ENCODE data around the gene EPG5. TPM values are rescaled to one million over a fixed set of nuclear protein-coding genes. Genes with fewer than 3 reads are reported as not detected.

EPG5 gene
- total and polyA plus RNA-seq, 3 experiments from 2014 or later: 4.0 to 18.1 (median 17.7) TPM

DNA sequence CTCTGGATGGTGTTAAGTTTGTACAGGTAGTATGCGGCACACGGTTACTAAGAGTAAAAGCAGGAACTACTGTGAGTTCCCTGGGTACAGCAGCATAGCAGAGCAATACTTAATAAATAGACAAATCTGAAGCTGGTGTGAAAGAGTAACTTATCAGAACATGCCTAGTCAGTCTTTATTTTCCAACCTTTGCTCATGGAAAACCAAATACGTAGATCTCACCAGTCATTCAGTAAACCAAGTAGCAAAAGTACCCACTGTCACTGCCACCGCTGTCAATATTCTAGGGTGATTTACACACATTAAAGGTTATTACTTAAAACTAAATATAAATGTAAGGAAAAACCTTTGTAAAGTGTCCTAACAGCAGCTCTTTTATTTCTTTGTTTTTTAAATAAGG, 106.6 kb downstream of the EPG5 start:
- Mint-ChIP-seq H3K27ac (peak overlapping the region in 1 of 8 donors; percentile 47), H3K4me3 (no peak overlapping the region), H3K4me1 (peaks cover 0 to 4% (median 0%) of the 10 kb centered on the region in 3 donors), H3K36me3 (peaks cover 15 to 92% (median 40%) of the 10 kb centered on the region in 3 donors), H3K9me3 (no peaks in the 10 kb centered on the region), H3K27me3 (no peaks in the 10 kb centered on the region)
- Histone ChIP-seq H3K27me3 (ENCODE audit: insufficient read depth, low read length, poor library complexity, severe bottlenecking) (no peaks in the 10 kb centered on the region), H3K36me3 (ENCODE audit: insufficient read depth, low read length) (peaks cover 65% of the 10 kb centered on the region), H3K4me3 (ENCODE audit: low read length) (no peak overlapping the region), H3K27ac (ENCODE audit: low read depth, low read length) (no peak overlapping the region), H3K4me1 (ENCODE audit: insufficient read depth, low read length) (no peaks in the 10 kb centered on the region), H3K9me3 (ENCODE audit: low read length) (no peaks in the 10 kb centered on the region)
- ChIA-PET POLR2A (no interaction called here), CTCF (no interaction called here)
- DNase-seq: no peak

DNA sequence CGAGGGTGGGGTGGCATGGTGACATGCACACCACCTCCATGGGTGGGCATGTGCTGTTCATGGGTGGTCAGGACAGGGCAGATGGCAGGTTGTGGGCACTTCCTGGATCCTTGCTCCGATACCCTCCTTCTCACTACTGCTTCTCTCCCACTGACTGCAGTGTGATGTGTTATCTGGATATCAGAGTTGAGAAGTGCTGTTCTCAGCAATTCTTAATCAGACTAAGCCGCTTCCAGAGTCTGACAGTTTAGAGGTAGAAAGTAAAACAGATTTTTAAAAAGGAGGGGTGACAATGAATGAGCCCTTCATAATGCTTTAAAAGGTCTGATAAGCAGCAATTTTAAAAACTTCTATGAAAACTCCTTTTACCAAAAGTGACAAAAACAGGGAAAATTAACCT, 107.8 kb downstream of the EPG5 start:
- H3K27ac Mint-ChIP-seq: peak overlapping the region in 1 of 8 donors; percentile 42
- CTCF ChIA-PET: interaction anchor here (1.3 kb wide), 1 partner anchor 19 kb away, joined by 3 read pairs; no protein-coding TSS in a partner anchor
- H3K36me3 Mint-ChIP-seq: peaks cover 9 to 91% (median 32%) of the 10 kb centered on the region in 3 donors
- peaks cover 0 to 4% (median 0%) of the 10 kb centered on the region in 3 donors for H3K4me1 Mint-ChIP-seq
- H3K27me3 ChIP-seq (ENCODE audit: insufficient read depth, low read length, poor library complexity, severe bottlenecking): no peaks in the 10 kb centered on the region
- no peak overlapping the region for H3K27ac ChIP-seq (ENCODE audit: low read depth, low read length)
- H3K27me3 Mint-ChIP-seq: no peaks in the 10 kb centered on the region
- H3K4me3 Mint-ChIP-seq: no peak overlapping the region
- H3K9me3 ChIP-seq (ENCODE audit: low read length): no peaks in the 10 kb centered on the region
- no peaks in the 10 kb centered on the region for H3K4me1 ChIP-seq (ENCODE audit: insufficient read depth, low read length)
- H3K4me3 ChIP-seq (ENCODE audit: low read length): no peak overlapping the region
- POLR2A ChIA-PET: no interaction called here
- no peaks in the 10 kb centered on the region for H3K9me3 Mint-ChIP-seq
- H3K36me3 ChIP-seq (ENCODE audit: insufficient read depth, low read length): peaks cover 60% of the 10 kb centered on the region
- no peak for DNase-seq

- H3K36me3 ChIP-seq (ENCODE audit: insufficient read depth, low read length): peaks cover 58% of the 10 kb centered on the region
- H3K9me3 ChIP-seq (ENCODE audit: low read length): no peaks in the 10 kb centered on the region
- H3K27me3 ChIP-seq (ENCODE audit: insufficient read depth, low read length, poor library complexity, severe bottlenecking): no peaks in the 10 kb centered on the region
- Mint-ChIP-seq H3K4me1 (peaks cover 0 to 4% (median 0%) of the 10 kb centered on the region in 3 donors), H3K9me3 (no peaks in the 10 kb centered on the region), H3K27ac (no peak overlapping the region), H3K27me3 (no peaks in the 10 kb centered on the region), H3K36me3 (peaks cover 3 to 94% (median 41%) of the 10 kb centered on the region in 3 donors), H3K4me3 (no peak overlapping the region)
- POLR2A ChIA-PET: no interaction called here
- CTCF ChIA-PET: interaction anchor here (1.6 kb wide), 1 partner anchor 54 kb away, joined by 3 read pairs; no protein-coding TSS in a partner anchor
- H3K4me3 ChIP-seq (ENCODE audit: low read length): no peak overlapping the region
- H3K27ac ChIP-seq (ENCODE audit: low read depth, low read length): no peak overlapping the region
- no peak for DNase-seq
- H3K4me1 ChIP-seq (ENCODE audit: insufficient read depth, low read length): no peaks in the 10 kb centered on the region
These were observed 110.6 kb downstream of the EPG5 start for GRCh38 chr18:45856531-45856930.

- H3K4me3 Mint-ChIP-seq: no peak overlapping the region
- H3K4me1 Mint-ChIP-seq: peaks cover 0 to 4% (median 2%) of the 10 kb centered on the region in 3 donors
- H3K4me1 ChIP-seq (ENCODE audit: insufficient read depth, low read length): no peaks in the 10 kb centered on the region
- H3K36me3 Mint-ChIP-seq: peaks cover 0 to 92% (median 39%) of the 10 kb centered on the region in 3 donors
- ChIA-PET POLR2A (no interaction called here), CTCF (interaction anchor here (0.9 to 1.1 kb wide), 2 partner anchors 10 to 26 kb away, joined by 3 read pairs; no protein-coding TSS in a partner anchor)
- no peaks in the 10 kb centered on the region for H3K9me3 ChIP-seq (ENCODE audit: low read length)
- no peak for DNase-seq
- no peaks in the 10 kb centered on the region for H3K27me3 Mint-ChIP-seq
- peak overlapping the region in 1 of 8 donors; percentile 50 for H3K27ac Mint-ChIP-seq
- H3K4me3 ChIP-seq (ENCODE audit: low read length): no peak overlapping the region
- H3K27ac ChIP-seq (ENCODE audit: low read depth, low read length): no peak overlapping the region
- H3K9me3 Mint-ChIP-seq: no peaks in the 10 kb centered on the region
- no peaks in the 10 kb centered on the region for H3K27me3 ChIP-seq (ENCODE audit: insufficient read depth, low read length, poor library complexity, severe bottlenecking)
- H3K36me3 ChIP-seq (ENCODE audit: insufficient read depth, low read length): peaks cover 38% of the 10 kb centered on the region
These were observed 113.0 kb downstream of the EPG5 start for GRCh38 chr18:45854036-45854586.

DNA sequence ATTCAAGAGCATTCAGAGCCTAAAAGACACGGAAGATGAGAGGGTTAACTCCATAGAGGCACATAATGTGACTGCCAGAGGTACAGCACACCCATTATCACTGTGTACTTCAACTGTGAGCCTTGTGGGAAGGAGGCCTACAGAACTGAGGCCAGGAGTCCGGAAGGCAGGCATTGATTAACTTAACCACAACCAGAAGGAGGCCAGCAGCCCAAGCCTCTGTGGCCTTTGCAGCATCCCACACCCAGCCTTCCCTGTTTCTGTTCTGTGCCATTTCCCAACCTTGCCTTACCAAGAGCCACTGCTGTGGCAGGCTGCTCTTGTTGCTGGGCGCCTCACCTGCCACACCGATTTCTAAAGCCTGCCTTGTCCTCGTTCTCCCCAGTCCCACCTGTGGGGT, 114.5 kb downstream of the EPG5 start:
- Mint-ChIP-seq H3K9me3 (no peaks in the 10 kb centered on the region), H3K36me3 (peaks cover 0 to 79% (median 33%) of the 10 kb centered on the region in 3 donors), H3K27ac (peak overlapping the region in 2 of 8 donors; percentile 19 to 53), H3K4me3 (no peak overlapping the region), H3K4me1 (peaks cover 0 to 4% (median 2%) of the 10 kb centered on the region in 3 donors), H3K27me3 (no peaks in the 10 kb centered on the region)
- ChIA-PET POLR2A (no interaction called here), CTCF (no interaction called here)
- no peaks in the 10 kb centered on the region for H3K4me1 ChIP-seq (ENCODE audit: insufficient read depth, low read length)
- no peaks in the 10 kb centered on the region for H3K27me3 ChIP-seq (ENCODE audit: insufficient read depth, low read length, poor library complexity, severe bottlenecking)
- peaks cover 25% of the 10 kb centered on the region for H3K36me3 ChIP-seq (ENCODE audit: insufficient read depth, low read length)
- H3K27ac ChIP-seq (ENCODE audit: low read depth, low read length): no peak overlapping the region
- H3K9me3 ChIP-seq (ENCODE audit: low read length): no peaks in the 10 kb centered on the region
- no peak for DNase-seq
- H3K4me3 ChIP-seq (ENCODE audit: low read length): no peak overlapping the region

DNA sequence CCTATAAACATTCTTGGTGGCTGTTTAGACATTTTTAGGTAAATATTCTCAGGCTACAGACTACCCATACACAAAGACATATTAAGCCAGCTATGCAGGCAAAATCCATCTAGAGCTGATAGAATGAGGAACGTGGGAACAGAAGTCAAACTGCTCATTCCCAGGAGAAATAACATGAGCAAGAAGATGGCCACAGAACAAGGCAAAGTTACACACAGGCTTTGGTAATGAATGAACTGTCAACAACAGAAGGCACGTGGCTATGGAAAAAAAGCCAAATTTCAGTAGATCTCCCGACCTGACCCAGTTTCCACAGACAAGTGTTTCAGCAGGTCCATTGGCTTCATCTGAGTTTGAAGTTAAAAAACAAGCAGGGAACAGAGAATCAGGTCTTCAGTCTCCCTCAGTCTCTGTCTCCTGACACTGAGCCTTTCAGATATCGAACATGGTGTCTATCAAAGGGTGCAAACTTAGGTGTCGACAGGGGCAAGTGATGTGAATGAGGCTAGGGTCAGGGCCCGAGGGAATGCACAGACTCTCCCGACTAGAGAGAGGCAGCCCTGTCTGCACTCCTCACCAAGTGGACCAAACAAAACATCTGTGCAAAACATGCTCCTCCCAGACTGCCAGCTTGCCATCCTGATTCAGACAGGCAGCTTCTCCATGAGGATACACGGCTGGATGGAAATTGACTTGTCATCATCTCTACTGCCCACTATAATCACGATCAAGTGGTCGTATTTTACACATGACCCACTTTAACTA, 115.8 kb downstream of the EPG5 start:
- Histone ChIP-seq H3K4me3 (ENCODE audit: low read length) (no peak overlapping the region), H3K27ac (ENCODE audit: low read depth, low read length) (no peak overlapping the region), H3K36me3 (ENCODE audit: insufficient read depth, low read length) (peaks cover 25% of the 10 kb centered on the region), H3K27me3 (ENCODE audit: insufficient read depth, low read length, poor library complexity, severe bottlenecking) (no peaks in the 10 kb centered on the region), H3K9me3 (ENCODE audit: low read length) (no peaks in the 10 kb centered on the region), H3K4me1 (ENCODE audit: insufficient read depth, low read length) (no peaks in the 10 kb centered on the region)
- peaks cover 0 to 4% (median 4%) of the 10 kb centered on the region in 3 donors for H3K4me1 Mint-ChIP-seq
- no peaks in the 10 kb centered on the region for H3K9me3 Mint-ChIP-seq
- H3K4me3 Mint-ChIP-seq: no peak overlapping the region
- peak overlapping the region in 4 of 8 donors; percentile 5 to 62 (median 22) for H3K27ac Mint-ChIP-seq
- peaks cover 0 to 69% (median 28%) of the 10 kb centered on the region in 3 donors for H3K36me3 Mint-ChIP-seq
- no peaks in the 10 kb centered on the region for H3K27me3 Mint-ChIP-seq
- no peak for DNase-seq
- CTCF ChIA-PET: no interaction called here
- POLR2A ChIA-PET: no interaction called here

GRCh38 chr18:45850021-45850420, 117.1 kb downstream of the EPG5 start:
- no peaks in the 10 kb centered on the region for H3K9me3 Mint-ChIP-seq
- H3K27me3 Mint-ChIP-seq: no peaks in the 10 kb centered on the region
- H3K4me3 Mint-ChIP-seq: no peak overlapping the region
- H3K4me3 ChIP-seq (ENCODE audit: low read length): no peak overlapping the region
- H3K36me3 Mint-ChIP-seq: peaks cover 0 to 55% (median 23%) of the 10 kb centered on the region in 3 donors
- H3K27ac ChIP-seq (ENCODE audit: low read depth, low read length): no peak overlapping the region
- H3K4me1 ChIP-seq (ENCODE audit: insufficient read depth, low read length): no peaks in the 10 kb centered on the region
- peak overlapping the region in 2 of 8 donors; percentile 44 to 80 for H3K27ac Mint-ChIP-seq
- peaks cover 13% of the 10 kb centered on the region for H3K36me3 ChIP-seq (ENCODE audit: insufficient read depth, low read length)
- no peak for DNase-seq
- H3K4me1 Mint-ChIP-seq: peaks cover 0 to 4% (median under 1%) of the 10 kb centered on the region in 3 donors
- ChIA-PET POLR2A (no interaction called here), CTCF (interaction anchor here (1.7 kb wide), 1 partner anchor 11 kb away, joined by 5 read pairs; no protein-coding TSS in a partner anchor)
- H3K9me3 ChIP-seq (ENCODE audit: low read length): no peaks in the 10 kb centered on the region
- H3K27me3 ChIP-seq (ENCODE audit: insufficient read depth, low read length, poor library complexity, severe bottlenecking): no peaks in the 10 kb centered on the region

DNA sequence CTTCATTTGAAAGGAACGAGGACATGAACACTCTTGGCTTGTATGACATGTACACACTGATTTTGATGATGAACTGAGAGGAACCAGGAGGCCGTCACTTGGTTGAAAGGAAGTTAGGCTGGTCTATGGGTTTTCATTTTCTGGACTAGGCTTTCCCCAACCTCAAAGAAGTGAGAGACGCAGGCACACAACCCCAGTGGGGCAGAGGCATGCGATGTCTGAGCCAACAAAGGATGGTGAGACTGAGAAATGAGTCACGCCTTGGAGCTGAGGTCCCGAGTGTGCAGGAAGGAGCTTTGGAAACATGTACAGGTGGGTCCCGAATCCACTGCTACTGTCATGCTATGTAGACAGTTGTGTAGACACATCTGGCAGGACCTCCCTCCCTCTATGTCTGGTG, 117.6 kb downstream of the EPG5 start:
- peaks cover 0 to 4% (median 3%) of the 10 kb centered on the region in 3 donors for H3K4me1 Mint-ChIP-seq
- H3K27ac Mint-ChIP-seq: peak overlapping the region in 3 of 8 donors; percentile 23 to 87 (median 80)
- H3K36me3 Mint-ChIP-seq: peaks cover 0 to 52% (median 23%) of the 10 kb centered on the region in 3 donors
- ChIA-PET POLR2A (no interaction called here), CTCF (interaction anchor here (1.7 kb wide), 1 partner anchor 10 kb away, joined by 5 read pairs; no protein-coding TSS in a partner anchor)
- H3K27ac ChIP-seq (ENCODE audit: low read depth, low read length): no peak overlapping the region
- H3K36me3 ChIP-seq (ENCODE audit: insufficient read depth, low read length): peaks cover 11% of the 10 kb centered on the region
- no peak overlapping the region for H3K4me3 ChIP-seq (ENCODE audit: low read length)
- H3K9me3 Mint-ChIP-seq: no peaks in the 10 kb centered on the region
- H3K4me3 Mint-ChIP-seq: no peak overlapping the region
- no peaks in the 10 kb centered on the region for H3K27me3 ChIP-seq (ENCODE audit: insufficient read depth, low read length, poor library complexity, severe bottlenecking)
- DNase-seq: no peak
- no peaks in the 10 kb centered on the region for H3K27me3 Mint-ChIP-seq
- no peaks in the 10 kb centered on the region for H3K4me1 ChIP-seq (ENCODE audit: insufficient read depth, low read length)
- no peaks in the 10 kb centered on the region for H3K9me3 ChIP-seq (ENCODE audit: low read length)

All from CD8-positive, alpha-beta memory T cell (primary cell).